ENCODE data around the gene PRR29.

The PRR29 gene

GRCh38 chr17:63963123-63963522, 35.0 kb upstream of the PRR29 start:
- no peak overlapping the region for H3K18ac ChIP-seq (ENCODE audit: low read length)
- no peak overlapping the region for H3K4me2 ChIP-seq (ENCODE audit: low read length)
- H2BK120ac ChIP-seq (ENCODE audit: insufficient read depth, low read length, poor library complexity), result no peak overlapping the region
- no peak overlapping the region for H2BK5ac ChIP-seq (ENCODE audit: low read depth, low read length, poor library complexity)
- H3K36me3 ChIP-seq (ENCODE audit: control insufficient read depth in 1 of 2, insufficient read depth in 2 of 2, low read length in 2 of 2), result no peaks in the 10 kb centered on the region
- H4K12ac ChIP-seq (ENCODE audit: low read depth, low read length), result no peak overlapping the region
- H4K91ac ChIP-seq (ENCODE audit: low read depth, low read length), result no peak overlapping the region
- DNase-seq, result no peak
- H2AK5ac ChIP-seq (ENCODE audit: low read length), result no peak overlapping the region
- H3K79me2 ChIP-seq (ENCODE audit: control insufficient read depth, insufficient read depth, low read length, poor library complexity), result no peaks in the 10 kb centered on the region
- no CpG with 5 or more reads among the region's 4 CpGs for WGBS (ENCODE audit: extremely low coverage, insufficient coverage, insufficient read length)
- H3K79me1 ChIP-seq (ENCODE audit: low read length), result no peaks in the 10 kb centered on the region
- H2BK12ac ChIP-seq (ENCODE audit: low read length), result no peak overlapping the region
- no peak overlapping the region for H3K27ac ChIP-seq (ENCODE audit: low read depth, low read length)
- peaks cover 4% of the 10 kb centered on the region for H3K9me3 ChIP-seq (ENCODE audit: insufficient read depth, low read depth, low read length)
- H3K4me3 ChIP-seq (ENCODE audit: low read depth, low read length), result no peak overlapping the region
- H2AFZ ChIP-seq (ENCODE audit: insufficient read depth, low read length, poor library complexity), result no peak overlapping the region
- no peak overlapping the region for H3K9ac ChIP-seq (ENCODE audit: low read length)
- no peak overlapping the region for H3K23ac ChIP-seq (ENCODE audit: low read length)
- H3K27me3 ChIP-seq (ENCODE audit: insufficient read depth, low read length), result no peaks in the 10 kb centered on the region
- no peak overlapping the region for H3K4ac ChIP-seq (ENCODE audit: low read depth, low read length)
- no peak overlapping the region for H4K8ac ChIP-seq (ENCODE audit: low read depth, low read length)
- no peak overlapping the region for H3K14ac ChIP-seq (ENCODE audit: low read length)
- H3K4me1 ChIP-seq (ENCODE audit: control insufficient read depth in 1 of 2, insufficient read depth in 2 of 2, low read length in 2 of 2), result no peaks in the 10 kb centered on the region

DNA sequence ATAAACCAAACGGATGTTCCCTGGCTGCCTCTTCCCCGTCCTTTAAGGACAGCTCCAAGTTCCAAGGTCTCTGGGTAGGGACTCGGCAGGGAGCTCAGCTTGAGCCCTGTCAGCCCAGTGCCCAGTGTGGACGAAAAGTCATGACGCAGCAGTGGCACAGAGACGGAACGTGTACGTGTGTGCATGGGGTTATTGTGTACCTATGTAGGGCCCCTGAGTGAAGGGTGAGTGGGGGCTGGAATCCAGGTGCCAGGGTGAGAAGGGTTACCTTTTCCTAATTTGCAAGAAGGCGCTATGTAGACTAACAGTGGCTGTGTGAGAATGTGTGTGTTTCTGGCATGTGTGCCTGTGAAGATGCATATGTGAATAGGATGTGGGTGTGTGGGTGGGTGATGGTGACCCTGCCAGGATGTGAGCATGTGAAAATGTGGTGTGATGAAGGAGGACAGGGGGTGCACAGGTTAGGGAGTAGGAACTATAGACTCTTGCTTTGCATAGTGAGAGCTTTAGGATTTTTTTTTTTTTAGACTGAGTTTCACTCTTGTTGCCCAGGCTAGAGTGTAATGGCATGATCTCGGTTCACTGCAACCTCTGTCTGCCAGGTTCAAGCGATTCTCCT, 31.4 kb upstream of the PRR29 start:
- H2AK5ac ChIP-seq (ENCODE audit: low read length), result no peak overlapping the region
- H3K9ac ChIP-seq (ENCODE audit: low read length), result no peak overlapping the region
- no peak overlapping the region for H3K14ac ChIP-seq (ENCODE audit: low read length)
- H4K8ac ChIP-seq (ENCODE audit: low read depth, low read length), result no peak overlapping the region
- no peak overlapping the region for H3K4me3 ChIP-seq (ENCODE audit: low read depth, low read length)
- H3K79me1 ChIP-seq (ENCODE audit: low read length), result no peaks in the 10 kb centered on the region
- H2BK12ac ChIP-seq (ENCODE audit: low read length), result no peak overlapping the region
- no peak overlapping the region for H3K4me2 ChIP-seq (ENCODE audit: low read length)
- no peaks in the 10 kb centered on the region for H3K36me3 ChIP-seq (ENCODE audit: control insufficient read depth in 1 of 2, insufficient read depth in 2 of 2, low read length in 2 of 2)
- H3K27me3 ChIP-seq (ENCODE audit: insufficient read depth, low read length), result no peaks in the 10 kb centered on the region
- H2BK5ac ChIP-seq (ENCODE audit: low read depth, low read length, poor library complexity), result no peak overlapping the region
- no peak overlapping the region for H3K23ac ChIP-seq (ENCODE audit: low read length)
- no peak overlapping the region for H2BK120ac ChIP-seq (ENCODE audit: insufficient read depth, low read length, poor library complexity)
- no CpG with 5 or more reads among the region's 11 CpGs for WGBS (ENCODE audit: extremely low coverage, insufficient coverage, insufficient read length)
- H3K9me3 ChIP-seq (ENCODE audit: insufficient read depth, low read depth, low read length), result peaks cover 3% of the 10 kb centered on the region
- DNase-seq, result no peak
- H3K79me2 ChIP-seq (ENCODE audit: control insufficient read depth, insufficient read depth, low read length, poor library complexity), result no peaks in the 10 kb centered on the region
- no peak overlapping the region for H3K4ac ChIP-seq (ENCODE audit: low read depth, low read length)
- H2AFZ ChIP-seq (ENCODE audit: insufficient read depth, low read length, poor library complexity), result no peak overlapping the region
- no peaks in the 10 kb centered on the region for H3K4me1 ChIP-seq (ENCODE audit: control insufficient read depth in 1 of 2, insufficient read depth in 2 of 2, low read length in 2 of 2)
- no peak overlapping the region for H3K18ac ChIP-seq (ENCODE audit: low read length)
- H4K12ac ChIP-seq (ENCODE audit: low read depth, low read length), result no peak overlapping the region
- no peak overlapping the region for H3K27ac ChIP-seq (ENCODE audit: low read depth, low read length)
- no peak overlapping the region for H4K91ac ChIP-seq (ENCODE audit: low read depth, low read length)

DNA sequence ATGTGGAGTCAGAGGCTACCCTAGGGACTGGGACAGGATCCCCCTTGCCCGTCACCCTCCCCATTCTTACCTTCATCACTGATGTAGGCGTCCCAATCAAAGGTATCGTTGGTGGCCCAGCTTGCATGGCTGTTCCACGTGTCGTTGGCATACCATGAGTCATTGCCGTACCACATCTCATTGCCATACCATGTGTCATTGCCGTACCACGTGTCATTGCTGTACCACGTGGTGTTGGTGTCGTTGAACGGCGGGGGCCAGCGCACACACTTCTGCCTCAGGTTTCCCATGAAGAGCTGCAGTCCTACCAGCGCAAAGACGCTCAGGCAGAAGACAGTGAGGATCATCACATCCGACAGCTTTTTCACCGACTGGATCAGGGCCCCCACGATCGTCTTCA, 30.2 kb upstream of the PRR29 start:
- H3K4me2 ChIP-seq (ENCODE audit: low read length), result no peak overlapping the region
- no peak overlapping the region for H3K4ac ChIP-seq (ENCODE audit: low read depth, low read length)
- no peak overlapping the region for H2BK120ac ChIP-seq (ENCODE audit: insufficient read depth, low read length, poor library complexity)
- H3K79me1 ChIP-seq (ENCODE audit: low read length), result no peaks in the 10 kb centered on the region
- H3K4me1 ChIP-seq (ENCODE audit: control insufficient read depth in 1 of 2, insufficient read depth in 2 of 2, low read length in 2 of 2), result no peaks in the 10 kb centered on the region
- no peak overlapping the region for H2BK5ac ChIP-seq (ENCODE audit: low read depth, low read length, poor library complexity)
- H3K36me3 ChIP-seq (ENCODE audit: control insufficient read depth in 1 of 2, insufficient read depth in 2 of 2, low read length in 2 of 2), result no peaks in the 10 kb centered on the region
- peak overlapping the region; percentile 62 for H3K4me3 ChIP-seq (ENCODE audit: low read depth, low read length)
- peak overlapping the region; percentile 43 for H3K23ac ChIP-seq (ENCODE audit: low read length)
- H3K79me2 ChIP-seq (ENCODE audit: control insufficient read depth, insufficient read depth, low read length, poor library complexity), result no peaks in the 10 kb centered on the region
- no peak overlapping the region for H3K14ac ChIP-seq (ENCODE audit: low read length)
- no peak overlapping the region for H4K91ac ChIP-seq (ENCODE audit: low read depth, low read length)
- no peak overlapping the region for H2AK5ac ChIP-seq (ENCODE audit: low read length)
- no peak overlapping the region for H3K18ac ChIP-seq (ENCODE audit: low read length)
- no CpG with 5 or more reads among the region's 19 CpGs for WGBS (ENCODE audit: extremely low coverage, insufficient coverage, insufficient read length)
- peak; percentile 62 to 84 for DNase-seq
- H3K9me3 ChIP-seq (ENCODE audit: insufficient read depth, low read depth, low read length), result peaks cover 7% of the 10 kb centered on the region
- no peak overlapping the region for H3K27ac ChIP-seq (ENCODE audit: low read depth, low read length)
- no peak overlapping the region for H4K12ac ChIP-seq (ENCODE audit: low read depth, low read length)
- no peak overlapping the region for H4K8ac ChIP-seq (ENCODE audit: low read depth, low read length)
- H2BK12ac ChIP-seq (ENCODE audit: low read length), result no peak overlapping the region
- H3K27me3 ChIP-seq (ENCODE audit: insufficient read depth, low read length), result no peaks in the 10 kb centered on the region
- H2AFZ ChIP-seq (ENCODE audit: insufficient read depth, low read length, poor library complexity), result no peak overlapping the region
- peak overlapping the region; percentile 43 for H3K9ac ChIP-seq (ENCODE audit: low read length)

DNA sequence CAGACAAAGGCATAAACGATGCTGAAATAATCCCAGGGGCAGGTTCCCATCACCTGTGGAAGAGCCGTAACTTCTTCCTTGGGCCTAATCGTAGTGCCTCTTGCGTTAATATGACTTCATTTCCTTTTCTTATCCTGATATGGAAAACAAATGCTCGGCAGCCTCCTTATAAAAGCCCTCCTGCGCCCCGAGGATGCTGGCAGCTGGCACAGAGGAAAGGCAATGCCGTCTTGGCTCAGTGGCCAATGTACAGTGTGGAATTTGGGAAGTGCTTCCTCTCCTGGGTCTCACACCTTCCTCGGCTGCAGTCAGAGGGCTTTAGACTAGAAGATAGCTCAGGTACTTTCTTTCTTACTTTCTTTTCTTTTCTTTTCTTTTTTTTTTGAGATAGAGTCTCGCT, 28.9 kb upstream of the PRR29 start:
- Histone ChIP-seq H4K91ac (ENCODE audit: low read depth, low read length) (no peak overlapping the region), H3K36me3 (ENCODE audit: control insufficient read depth in 1 of 2, insufficient read depth in 2 of 2, low read length in 2 of 2) (no peaks in the 10 kb centered on the region), H3K14ac (ENCODE audit: low read length) (no peak overlapping the region), H2AK5ac (ENCODE audit: low read length) (no peak overlapping the region), H3K4me1 (ENCODE audit: control insufficient read depth in 1 of 2, insufficient read depth in 2 of 2, low read length in 2 of 2) (peaks cover 0 to 2% of the 10 kb centered on the region in 2 experiments), H3K27ac (ENCODE audit: low read depth, low read length) (no peak overlapping the region), H3K79me1 (ENCODE audit: low read length) (no peaks in the 10 kb centered on the region), H3K4ac (ENCODE audit: low read depth, low read length) (no peak overlapping the region), H2BK12ac (ENCODE audit: low read length) (no peak overlapping the region), H3K4me2 (ENCODE audit: low read length) (no peak overlapping the region), H3K9ac (ENCODE audit: low read length) (no peak overlapping the region), H4K12ac (ENCODE audit: low read depth, low read length) (no peak overlapping the region), H2BK120ac (ENCODE audit: insufficient read depth, low read length, poor library complexity) (no peak overlapping the region), H3K27me3 (ENCODE audit: insufficient read depth, low read length) (no peaks in the 10 kb centered on the region), H3K23ac (ENCODE audit: low read length) (no peak overlapping the region), H2AFZ (ENCODE audit: insufficient read depth, low read length, poor library complexity) (no peak overlapping the region), H3K18ac (ENCODE audit: low read length) (no peak overlapping the region), H4K8ac (ENCODE audit: low read depth, low read length) (no peak overlapping the region), H3K79me2 (ENCODE audit: control insufficient read depth, insufficient read depth, low read length, poor library complexity) (no peaks in the 10 kb centered on the region), H3K9me3 (ENCODE audit: insufficient read depth, low read depth, low read length) (peaks cover 7% of the 10 kb centered on the region), H2BK5ac (ENCODE audit: low read depth, low read length, poor library complexity) (no peak overlapping the region), H3K4me3 (ENCODE audit: low read depth, low read length) (no peak overlapping the region)
- DNase-seq, result no peak
- WGBS (ENCODE audit: extremely low coverage, insufficient coverage, insufficient read length), result no CpG with 5 or more reads among the region's 10 CpGs

All from trophoblast cell (in vitro differentiated cells and primary cell).